ENCODE results near the gene JAK2. TPM values are rescaled to one million over a fixed set of nuclear protein-coding genes. Genes with fewer than 3 reads are reported as not detected.

JAK2 gene
- total RNA-seq, 1 donor from 2014 or later: 32.8 TPM

DNA sequence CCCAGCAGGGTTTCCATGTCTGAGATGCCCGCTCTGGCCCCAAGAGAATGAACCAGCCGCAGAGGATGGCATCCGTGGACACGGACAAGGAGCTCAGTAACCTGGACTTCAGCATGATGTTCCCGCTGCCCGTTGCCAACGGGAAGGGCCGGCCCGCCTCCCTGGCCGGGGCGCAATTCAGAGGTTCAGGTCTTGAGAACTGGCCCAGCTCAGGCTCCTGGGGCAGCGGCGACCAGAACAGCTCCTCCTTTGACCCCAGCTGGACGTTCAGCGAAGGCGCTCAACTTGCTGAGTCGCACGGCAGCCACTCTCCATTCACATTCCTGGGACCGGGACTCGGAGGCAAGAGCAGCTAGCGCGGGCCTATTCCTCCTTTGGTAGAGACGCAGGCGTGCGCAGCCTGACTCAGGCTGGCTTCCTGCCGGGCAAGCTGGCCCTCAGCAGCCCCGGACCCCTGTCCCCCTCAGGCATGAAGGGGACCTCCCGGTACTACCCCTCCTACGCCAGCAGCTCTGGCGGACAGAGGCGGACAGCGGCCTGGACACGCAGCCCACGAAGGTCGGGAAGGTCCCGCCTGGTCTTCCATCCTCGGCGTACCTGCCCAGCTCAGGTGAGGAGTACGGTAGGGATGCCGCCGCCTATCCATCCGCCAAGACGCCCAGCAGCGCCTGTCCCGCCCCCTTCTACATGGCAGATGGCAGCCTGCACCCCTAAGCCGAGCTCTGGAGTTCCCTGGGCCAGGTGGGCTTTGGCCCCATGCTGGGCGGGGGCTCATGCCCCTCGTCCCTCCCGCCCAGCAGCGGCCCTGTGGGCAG is 126.0 kb downstream of the JAK2 start:
- Histone ChIP-seq H3K27ac (no peak overlapping the region), H3K27me3 (ENCODE audit: low read depth) (no peaks in the 10 kb centered on the region), H3K9me3 (no peaks in the 10 kb centered on the region), H3K36me3 (peaks cover 13% of the 10 kb centered on the region), H3K4me3 (no peak overlapping the region), H3K4me1 (no peaks in the 10 kb centered on the region)
- DNase-seq (no peak), ATAC-seq (peak in 1 of 2 donors; percentile 34)
- TF ChIP-seq, protein P1, sequence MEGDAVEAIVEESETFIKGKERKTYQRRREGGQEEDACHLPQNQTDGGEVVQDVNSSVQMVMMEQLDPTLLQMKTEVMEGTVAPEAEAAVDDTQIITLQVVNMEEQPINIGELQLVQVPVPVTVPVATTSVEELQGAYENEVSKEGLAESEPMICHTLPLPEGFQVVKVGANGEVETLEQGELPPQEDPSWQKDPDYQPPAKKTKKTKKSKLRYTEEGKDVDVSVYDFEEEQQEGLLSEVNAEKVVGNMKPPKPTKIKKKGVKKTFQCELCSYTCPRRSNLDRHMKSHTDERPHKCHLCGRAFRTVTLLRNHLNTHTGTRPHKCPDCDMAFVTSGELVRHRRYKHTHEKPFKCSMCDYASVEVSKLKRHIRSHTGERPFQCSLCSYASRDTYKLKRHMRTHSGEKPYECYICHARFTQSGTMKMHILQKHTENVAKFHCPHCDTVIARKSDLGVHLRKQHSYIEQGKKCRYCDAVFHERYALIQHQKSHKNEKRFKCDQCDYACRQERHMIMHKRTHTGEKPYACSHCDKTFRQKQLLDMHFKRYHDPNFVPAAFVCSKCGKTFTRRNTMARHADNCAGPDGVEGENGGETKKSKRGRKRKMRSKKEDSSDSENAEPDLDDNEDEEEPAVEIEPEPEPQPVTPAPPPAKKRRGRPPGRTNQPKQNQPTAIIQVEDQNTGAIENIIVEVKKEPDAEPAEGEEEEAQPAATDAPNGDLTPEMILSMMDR (IDR thresholded peaks at IDR 0.05): no peak
- intact Hi-C loops (cut with DNase I): no loop called here

DNA sequence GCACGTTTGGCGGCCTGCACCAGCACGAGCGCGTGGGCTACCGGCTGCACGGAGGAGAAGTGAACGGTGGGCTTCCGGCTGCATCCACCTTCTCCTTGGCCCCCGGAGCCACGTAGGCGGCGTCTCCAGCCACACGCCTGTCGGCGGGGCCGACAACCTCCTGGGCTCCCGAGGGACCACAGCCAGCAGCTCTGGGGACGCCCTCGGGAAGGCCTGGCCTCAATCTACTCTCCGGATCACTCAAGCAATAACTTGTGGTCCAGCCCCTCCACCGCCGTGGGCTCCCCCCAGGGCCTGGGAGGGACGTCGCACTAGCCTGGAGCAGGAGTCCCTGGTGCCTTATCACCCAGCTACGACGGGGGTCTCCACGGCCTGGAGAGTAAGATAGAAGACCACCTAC is 126.6 kb downstream of the JAK2 start:
- Histone ChIP-seq H3K9me3 (no peaks in the 10 kb centered on the region), H3K36me3 (peaks cover 13% of the 10 kb centered on the region), H3K27me3 (ENCODE audit: low read depth) (no peaks in the 10 kb centered on the region), H3K4me3 (no peak overlapping the region), H3K27ac (no peak overlapping the region), H3K4me1 (no peaks in the 10 kb centered on the region)
- ATAC-seq (peak in 1 of 2 donors; percentile 34), DNase-seq (no peak)
- intact Hi-C loops (cut with DNase I): no loop called here
- TF ChIP-seq, protein P1 (IDR thresholded peaks at IDR 0.05): no peak

DNA sequence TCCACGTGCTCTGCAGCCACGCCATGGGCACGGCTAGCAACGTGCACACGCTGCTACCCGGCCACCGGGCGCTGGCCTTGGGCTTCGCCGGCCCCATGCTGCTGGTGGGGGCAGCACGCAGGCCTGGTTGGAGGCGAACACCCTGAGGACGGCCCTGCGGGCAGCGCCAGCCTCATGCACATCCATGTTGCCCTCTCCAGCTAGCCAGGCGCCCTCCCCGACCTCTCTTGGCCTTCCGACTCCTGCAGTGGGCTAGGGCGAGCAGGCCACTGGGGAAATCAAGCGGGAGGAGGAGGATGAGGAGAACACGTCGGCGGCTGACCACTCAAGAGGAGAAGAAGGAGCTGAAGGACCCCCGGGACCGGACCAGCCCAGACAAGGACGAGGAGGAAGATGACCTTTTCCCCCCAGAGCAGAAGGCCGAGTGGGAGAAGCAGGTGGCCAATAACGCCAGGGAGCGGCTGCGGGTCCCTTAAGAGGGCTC is 127.1 kb downstream of the JAK2 start:
- intact Hi-C loops (cut with DNase I): no loop called here
- no peak overlapping the region for H3K4me3 ChIP-seq
- H3K4me1 ChIP-seq: no peaks in the 10 kb centered on the region
- peaks cover 13% of the 10 kb centered on the region for H3K36me3 ChIP-seq
- H3K9me3 ChIP-seq: no peaks in the 10 kb centered on the region
- H3K27ac ChIP-seq: no peak overlapping the region
- H3K27me3 ChIP-seq (ENCODE audit: low read depth): no peaks in the 10 kb centered on the region
- DNase-seq: no peak
- peak in 1 of 2 donors; percentile 13 for ATAC-seq
- TF ChIP-seq, protein P1 (IDR thresholded peaks at IDR 0.05): no peak

DNA sequence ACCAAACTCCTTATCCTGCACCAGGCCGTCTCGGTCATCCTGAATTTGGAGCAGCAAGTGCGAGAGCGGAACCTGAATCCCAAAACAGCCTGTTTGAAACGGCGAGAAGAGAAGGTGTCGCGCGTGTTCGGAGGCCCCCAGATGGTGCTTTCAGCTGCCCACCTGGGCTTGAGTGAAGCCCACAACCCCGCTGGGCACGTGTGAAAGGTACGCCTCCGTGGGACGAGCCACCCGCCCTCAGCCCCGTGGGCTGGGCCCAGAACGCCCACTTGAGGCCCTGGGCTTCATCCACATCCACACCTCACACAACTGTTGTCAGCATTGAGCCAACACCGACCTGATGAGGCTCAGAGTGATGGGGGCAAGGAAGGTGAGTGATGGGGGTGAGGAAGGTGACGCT is 127.6 kb downstream of the JAK2 start:
- no peaks in the 10 kb centered on the region for H3K4me1 ChIP-seq
- no peak overlapping the region for H3K4me3 ChIP-seq
- TF ChIP-seq, protein P1 (IDR thresholded peaks at IDR 0.05): no peak
- intact Hi-C loops (cut with DNase I): no loop called here
- H3K9me3 ChIP-seq: no peaks in the 10 kb centered on the region
- DNase-seq (no peak), ATAC-seq (peak in 1 of 2 donors; percentile 14)
- H3K27ac ChIP-seq: no peak overlapping the region
- no peaks in the 10 kb centered on the region for H3K27me3 ChIP-seq (ENCODE audit: low read depth)
- H3K36me3 ChIP-seq: peaks cover 13% of the 10 kb centered on the region

DNA sequence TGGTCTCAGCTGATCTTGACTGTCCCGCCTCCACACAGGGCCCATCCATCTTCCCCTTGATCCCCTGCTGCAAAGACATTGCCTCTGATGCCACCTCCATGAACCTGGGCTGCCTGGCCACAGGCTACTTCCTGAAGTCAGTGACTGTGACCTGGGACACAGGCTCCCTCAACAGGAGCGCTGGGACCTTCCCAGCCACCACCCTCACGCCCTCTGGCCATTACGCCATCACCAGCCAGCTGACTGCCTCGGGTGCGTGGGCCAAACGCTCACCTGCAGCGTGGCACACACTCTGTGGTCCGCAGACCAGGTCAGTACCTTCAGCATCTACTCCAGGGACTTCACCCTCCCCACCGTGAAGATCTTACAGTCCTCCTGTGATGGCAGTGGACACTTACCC is 128.5 kb downstream of the JAK2 start:
- Histone ChIP-seq H3K4me1 (no peaks in the 10 kb centered on the region), H3K36me3 (peaks cover 13% of the 10 kb centered on the region), H3K9me3 (no peaks in the 10 kb centered on the region), H3K27ac (no peak overlapping the region), H3K4me3 (no peak overlapping the region), H3K27me3 (ENCODE audit: low read depth) (no peaks in the 10 kb centered on the region)
- intact Hi-C loops (cut with DNase I): no loop called here
- ATAC-seq (peak in 1 of 2 donors; percentile 7), DNase-seq (no peak)
- TF ChIP-seq, protein P1 (IDR thresholded peaks at IDR 0.05): no peak

Data from lower lobe of right lung (tissue), 2 donors.